Stromal cell of bone marrow (primary cell): Measurements from ENCODE around the gene RRAGC.
"Not testable (repeated sequence)": the region's sequence is repeated elsewhere in the genome, so short reads cannot be mapped to it uniquely, and the experiment has no call there.

ENCODE experiments used
- DNase-seq: peaks from one replicate; pipeline ENCODE4 v3.0.0-alpha.2; 2012; ENCODE audit warnings: low read depth

RRAGC gene

DNA sequence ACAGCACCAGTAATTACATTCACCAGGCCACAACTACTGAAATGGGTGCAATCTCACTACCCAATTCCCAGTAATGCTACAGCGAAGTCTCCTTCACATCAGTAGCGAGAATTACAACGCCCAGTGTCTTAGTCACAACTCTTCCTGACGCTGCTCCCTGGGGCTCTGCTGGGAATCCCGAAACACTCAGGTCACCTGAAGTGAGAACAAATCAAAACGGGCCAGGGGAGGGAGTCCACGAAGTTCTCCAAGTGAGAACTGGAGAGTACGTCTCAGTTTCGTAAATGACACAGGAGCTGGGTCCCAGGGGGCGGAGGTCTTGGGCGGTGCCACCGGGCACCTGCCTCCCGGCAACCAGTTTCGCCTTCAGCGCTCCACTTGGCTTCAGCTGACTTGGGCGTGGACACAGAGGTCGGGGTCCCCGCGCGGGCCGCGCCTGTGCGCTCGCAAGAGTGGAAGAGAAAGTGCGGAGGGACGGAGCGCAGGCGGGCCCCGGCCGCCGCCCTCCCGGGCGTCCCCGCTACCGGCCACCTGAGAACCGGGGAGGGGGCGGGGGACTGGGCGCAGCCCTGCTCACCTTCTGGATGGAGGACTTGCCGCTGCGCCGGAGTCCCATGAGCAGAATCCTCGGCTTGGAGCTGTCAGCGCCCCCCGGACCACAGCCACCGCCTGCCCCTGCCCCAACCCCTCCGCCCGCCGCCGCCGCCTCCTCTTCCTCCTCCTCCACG, 575 bp downstream of the RRAGC start:
- peak; percentile 55 for DNase-seq

DNA sequence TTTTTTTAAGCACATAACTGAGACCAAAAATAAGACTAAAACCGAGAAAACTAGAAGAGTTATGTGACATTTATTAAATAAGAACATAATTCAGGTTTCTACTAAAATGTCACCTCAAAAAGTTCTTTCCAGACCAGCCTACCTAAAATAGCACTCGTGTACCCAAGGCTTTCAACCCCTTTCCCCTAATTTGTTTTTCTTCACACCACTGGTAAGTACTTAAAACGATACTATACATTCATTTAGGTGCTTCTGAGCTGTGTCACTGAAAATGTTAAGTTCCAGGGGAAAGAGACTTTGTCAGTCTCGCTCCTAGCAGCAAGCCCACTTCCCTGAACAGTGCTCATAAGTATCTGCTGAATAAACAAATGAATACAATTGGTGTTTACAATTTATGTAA, 6.8 kb downstream of the RRAGC start:
- no peak for DNase-seq

DNA sequence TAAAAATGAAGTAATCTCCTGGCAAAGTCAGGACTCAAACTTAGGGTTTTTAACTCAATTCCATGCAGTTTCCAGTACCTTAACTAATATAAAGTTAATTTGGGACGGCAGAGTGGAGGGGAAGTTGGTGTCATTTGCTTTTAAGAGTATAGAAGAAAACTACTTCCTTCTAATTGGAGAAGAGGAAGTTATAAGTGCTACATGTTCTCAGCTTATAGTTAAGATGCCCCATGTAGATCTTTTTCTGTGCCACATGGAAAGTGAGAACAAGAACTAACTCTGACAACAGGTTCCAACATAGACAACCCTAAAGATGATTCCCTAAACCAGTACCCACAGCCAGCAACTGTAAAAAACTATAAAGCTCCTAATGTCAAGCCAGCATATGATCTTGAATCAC, 11.5 kb downstream of the RRAGC start:
- no peak for DNase-seq

DNA sequence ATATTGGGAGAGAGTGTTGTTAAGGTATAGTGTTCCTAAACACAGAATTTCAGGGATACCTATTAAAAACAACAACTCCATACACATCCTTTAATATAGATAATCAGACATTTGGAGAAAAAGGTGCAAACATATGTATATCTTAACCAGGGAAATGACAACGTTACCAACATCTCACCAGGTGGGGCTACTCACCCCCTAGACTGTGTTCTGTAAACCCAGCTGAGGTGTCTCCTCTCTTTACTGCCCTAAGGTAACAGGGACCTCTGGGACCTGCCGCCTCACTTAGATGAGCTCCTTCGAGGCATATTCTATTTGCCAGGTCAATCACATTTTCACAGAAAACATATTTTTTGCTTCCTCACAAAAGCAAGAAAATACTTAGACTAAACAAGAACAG, 13.4 kb downstream of the RRAGC start:
- DNase-seq, result no peak

DNA sequence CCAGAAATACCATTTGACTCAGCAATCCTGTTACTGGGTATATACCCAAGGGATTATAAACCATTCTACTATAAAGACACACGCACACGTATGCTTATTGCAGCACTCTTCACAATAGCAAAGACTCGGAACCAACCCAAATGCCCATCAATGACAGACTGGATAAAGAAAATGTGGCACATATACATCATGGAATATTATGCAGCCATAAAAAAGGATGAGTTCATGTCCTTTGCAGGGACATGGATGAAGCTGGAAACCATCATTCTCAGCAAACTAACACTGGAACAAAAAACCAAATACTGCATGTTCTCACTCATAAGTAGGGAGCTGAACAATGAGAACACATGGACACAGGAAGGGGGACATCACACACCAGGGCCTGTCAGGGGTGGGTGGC, 14.5 kb downstream of the RRAGC start:
- DNase-seq, result not testable (repeated sequence)

DNA sequence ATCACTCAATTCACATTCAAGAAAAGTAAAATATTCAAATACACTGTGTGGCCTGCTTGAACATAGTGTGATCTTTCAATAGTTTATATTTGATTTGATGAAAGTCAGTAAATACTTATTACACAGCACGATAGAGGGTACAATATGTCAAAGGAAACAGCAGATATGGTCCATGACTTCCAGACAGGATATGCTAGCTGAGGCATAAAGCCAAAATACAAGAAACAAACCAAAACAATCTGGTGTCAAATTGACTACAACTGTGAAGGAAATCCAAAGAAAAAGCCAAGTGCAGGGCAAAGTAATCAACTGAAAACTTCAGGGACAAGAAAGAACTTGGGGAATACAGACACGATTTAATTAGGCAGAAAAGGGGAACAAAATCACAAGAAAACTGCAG, 19.3 kb downstream of the RRAGC start:
- DNase-seq, result no peak

DNA sequence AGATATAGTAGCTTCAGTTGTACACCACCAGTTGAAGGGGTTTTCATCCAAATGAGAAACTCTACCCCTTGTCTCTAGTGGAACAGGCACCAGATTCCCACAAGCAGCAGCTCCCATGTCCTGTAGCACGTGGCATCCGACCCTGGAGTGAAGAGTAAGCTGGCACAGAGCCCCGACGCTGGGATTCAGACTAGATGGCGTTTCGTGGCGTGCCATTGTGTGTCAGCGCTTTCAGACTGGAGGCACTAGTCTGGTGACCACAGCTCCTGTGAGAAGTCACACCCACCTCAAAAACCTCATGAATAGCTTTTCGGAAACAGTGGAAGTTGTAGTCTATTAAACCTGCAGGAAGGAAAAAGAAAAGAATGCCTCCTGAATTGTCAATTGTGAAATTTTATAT, 20.2 kb downstream of the RRAGC start:
- DNase-seq, result no peak

DNA sequence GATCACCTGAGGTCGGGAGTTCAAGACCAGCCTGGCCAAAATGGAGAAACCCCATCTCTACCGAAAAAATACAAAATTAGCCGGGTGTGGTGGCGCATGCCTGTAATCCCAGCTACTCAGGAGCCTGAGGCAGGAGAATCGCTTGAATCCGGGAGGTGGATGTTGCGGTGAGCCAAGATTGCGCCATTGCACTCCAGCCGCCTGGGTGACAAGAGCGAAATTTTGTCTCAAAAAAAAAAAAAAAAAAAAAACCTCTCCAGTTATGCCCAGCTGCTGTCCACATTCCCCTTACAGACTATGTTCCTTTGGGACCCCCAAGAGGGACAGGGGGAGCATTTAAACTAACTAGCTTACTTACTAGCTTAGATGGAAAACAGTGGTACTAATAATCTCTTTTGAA, 23.3 kb downstream of the RRAGC start:
- DNase-seq, result not testable (repeated sequence)

DNA sequence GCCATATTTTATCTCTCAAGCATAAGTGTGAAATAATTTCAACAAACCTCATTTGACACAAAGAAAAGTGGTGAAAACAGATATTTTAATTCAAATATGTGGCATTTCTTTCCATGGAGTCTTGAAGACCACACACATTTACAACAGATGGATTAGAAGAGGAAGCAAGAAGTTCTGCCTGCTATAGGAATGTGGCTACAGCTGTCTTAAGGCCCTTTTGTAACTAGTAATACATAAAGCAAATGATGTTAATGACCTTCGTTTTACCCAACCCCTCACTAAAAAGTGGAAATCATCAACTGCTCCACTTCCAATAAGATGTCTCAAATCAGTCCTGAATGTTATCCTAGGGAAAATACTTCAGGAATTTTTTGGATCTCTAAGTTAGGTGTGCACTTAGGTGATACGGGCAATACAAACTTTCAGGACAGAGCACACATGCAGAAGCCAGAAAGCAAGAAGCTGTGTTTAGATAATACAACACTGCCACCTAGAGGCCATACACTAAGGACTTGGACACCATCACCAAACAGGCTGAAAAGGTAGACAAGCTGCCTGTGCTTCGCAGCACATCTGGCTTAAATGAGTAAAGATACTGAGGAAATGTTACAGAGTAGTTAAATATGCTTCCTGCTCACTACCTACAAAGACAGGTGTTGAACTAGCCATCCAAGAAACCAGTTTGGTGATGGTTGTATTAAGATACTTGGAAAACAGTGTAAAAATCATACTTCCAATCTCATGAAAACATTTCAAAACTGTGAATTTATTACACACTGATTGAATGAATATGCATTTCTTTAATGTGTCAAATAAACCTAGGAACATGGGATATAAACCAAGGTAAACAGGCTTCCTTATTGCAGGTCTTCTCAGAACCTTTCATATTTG, 24.4 kb downstream of the RRAGC start:
- DNase-seq, result peak; percentile 63

DNA sequence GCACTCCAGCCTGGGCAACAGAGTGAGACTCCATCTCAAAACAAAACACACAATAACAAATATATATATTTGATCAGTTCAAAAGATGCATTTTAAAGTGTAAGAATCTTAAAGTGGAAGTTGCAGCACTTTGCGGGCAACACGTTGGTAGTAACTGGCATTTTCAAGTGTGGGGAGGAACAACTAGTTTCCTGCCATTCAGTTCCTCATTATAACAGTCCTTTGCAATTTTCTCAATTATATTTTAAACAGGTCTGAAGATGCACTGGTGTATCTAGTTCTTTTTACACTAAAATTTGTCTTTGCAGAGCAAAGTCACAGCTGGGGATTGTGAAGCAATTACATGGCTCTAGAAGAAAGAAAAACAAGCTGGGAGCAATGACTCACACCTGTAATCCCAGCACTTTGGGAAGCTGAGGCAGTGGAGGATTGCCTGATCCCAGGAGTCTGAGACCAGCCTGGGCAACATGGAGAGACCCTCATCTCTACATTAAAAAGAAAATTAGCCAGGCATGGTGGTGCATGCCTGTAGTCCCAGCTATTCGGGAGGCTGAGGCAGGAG, 25.3 kb downstream of the RRAGC start:
- no peak for DNase-seq

DNA sequence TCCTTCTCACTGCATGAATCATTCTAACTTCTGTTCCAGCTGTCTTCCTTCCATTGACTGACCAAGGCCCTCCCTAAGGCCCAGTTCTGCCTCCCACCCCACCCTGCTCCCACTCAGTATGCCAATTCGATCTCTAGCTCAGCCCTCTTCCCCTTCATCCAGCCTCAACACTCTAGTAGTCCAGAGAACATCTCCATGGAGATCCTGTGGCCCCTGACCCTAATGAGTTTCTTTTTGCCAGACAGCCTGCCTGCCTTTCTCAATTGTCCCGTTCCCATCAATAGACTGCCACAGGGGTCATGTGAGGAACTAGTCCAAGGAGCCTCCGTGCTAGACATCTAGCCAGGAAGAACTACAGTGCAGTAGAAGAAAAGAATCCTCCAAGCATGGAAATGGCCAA, 26.4 kb downstream of the RRAGC start:
- no peak for DNase-seq

DNA sequence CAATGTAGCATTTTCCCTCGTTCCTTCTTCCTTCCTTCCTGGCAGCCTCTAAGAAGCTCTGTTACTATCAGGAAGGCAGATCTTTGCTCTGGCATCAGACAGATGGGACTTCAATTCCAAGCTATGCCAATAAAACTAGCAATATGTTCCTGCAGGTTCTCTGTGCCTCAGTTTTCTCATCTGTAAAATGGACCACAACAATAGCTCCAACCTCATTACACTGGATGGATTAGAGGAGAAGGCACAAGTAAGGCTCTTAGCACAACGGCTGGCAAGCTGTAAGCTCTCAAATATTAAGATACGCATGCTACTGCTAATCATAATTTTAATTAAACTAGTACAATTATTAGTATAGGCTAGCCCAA, 27.2 kb downstream of the RRAGC start:
- DNase-seq, result no peak

DNA sequence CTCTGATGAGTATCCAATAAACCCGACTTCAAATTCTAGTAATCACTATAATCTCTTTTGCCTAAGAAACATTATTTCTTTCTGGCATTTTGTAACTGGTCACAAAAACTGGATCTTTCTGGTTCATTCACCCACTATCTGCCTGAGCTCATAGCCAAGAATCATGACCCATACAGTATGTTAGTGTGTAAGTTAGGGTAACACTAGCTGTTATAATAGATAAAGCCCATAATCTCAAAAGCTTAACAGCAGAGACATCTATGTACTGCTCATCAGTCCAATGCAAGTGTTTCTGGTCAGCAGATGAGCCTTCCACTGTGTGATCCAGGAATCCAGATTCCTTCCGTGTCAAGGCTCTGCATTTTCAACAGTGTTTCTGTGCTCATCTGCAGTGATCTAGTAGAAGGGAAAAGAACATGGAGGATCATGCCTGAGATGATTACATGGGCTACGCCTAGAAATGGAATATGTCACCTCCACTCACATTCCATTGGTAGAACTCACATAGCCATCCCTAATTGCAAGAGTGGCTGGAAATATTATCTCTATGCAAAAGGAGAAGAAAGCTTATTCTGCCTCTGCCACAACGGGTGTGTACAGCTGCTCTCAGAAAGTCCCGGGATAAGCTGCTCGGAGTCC, 27.7 kb downstream of the RRAGC start:
- DNase-seq, result no peak

DNA sequence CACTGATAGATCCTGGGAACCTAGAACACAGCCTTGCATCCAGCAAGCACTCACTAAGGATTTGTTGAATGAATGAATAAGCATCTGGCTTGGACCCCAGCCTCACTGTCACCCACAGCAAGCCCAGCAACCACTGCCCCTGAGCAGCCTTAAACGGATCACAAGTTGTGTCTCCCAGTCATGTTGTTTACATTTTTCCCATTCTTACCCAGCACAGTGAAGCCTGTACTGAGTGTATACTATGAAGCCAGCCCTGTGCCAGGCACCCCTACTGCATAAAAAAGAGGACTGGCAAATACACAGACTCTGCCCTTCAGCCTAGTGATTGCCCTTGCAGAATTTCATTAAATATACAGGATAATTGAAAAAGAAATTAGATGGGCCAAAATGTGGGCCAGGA, 30.2 kb downstream of the RRAGC start:
- DNase-seq, result no peak

DNA sequence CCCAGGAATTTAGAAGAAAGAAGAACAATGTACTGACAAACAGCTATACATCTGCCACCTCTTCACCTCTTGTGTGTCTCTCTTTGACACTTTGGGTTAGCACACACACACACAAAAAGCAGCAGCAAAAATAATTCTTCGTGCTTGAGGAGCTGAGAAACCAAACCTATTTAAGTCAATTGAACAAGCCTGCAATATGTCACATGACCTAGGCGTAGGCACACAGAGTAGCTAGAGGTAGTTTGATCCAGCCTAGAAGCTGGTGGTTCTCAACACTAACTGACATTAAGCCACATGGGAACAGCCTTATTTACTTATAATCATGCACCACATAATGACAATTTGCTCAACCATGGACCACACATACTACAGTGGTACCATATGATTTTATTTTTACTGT, 32.3 kb downstream of the RRAGC start:
- DNase-seq, result no peak

DNA sequence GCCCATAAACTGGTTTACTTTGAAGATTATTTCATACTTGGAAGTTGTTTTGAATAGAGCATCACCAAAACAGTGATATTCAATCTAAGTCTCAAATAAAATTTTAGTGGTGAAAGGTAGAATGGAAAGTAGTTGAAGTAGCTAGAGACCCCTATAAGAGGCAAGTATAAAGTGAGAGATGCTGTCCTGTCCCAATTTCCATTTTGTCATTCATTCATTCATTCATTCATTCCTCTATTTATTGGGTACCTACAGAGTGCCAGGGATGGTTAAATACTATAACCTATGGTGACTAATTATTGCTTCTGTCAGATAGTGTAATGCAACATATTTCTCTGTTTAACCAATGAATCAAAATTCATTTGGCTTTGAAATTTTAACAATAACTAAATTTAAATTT, 32.7 kb downstream of the RRAGC start:
- DNase-seq, result no peak

DNA sequence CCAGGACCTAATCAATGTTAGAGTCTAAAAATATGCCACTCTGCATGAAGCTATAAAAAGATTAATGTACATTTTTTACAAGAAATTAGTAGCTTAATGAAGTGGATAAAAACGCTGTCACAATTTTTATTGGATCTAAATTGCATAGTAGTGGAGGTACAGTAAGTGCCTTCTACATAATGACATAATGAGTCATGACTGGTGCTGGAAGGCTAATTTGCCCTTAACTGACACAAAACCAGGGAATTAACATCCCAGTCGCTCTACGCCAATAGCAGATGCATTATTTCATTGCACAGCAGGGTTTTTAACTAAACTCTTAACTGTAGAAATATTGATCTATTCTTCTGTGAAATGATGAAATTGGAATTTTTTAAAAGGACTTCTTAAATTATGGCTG, 33.3 kb downstream of the RRAGC start:
- DNase-seq, result no peak

DNA sequence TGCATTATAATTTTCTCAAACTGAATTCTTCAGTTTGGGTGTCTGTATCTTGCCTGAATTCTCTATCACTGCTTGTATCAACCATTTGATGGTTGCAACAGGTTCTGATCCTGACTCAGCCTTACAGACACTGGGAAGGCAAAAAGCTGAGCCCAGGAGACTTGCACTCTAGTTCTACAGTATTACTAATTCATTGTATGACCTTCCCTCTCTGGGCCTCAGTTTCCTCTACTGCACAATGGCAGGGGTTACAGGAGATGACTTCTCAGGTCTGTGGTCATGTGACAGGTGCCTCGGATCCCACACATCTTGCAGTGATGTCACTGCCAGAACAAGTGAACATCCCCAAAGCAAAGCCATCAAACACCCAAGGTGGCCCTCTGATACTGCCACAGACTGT, 38.7 kb downstream of the RRAGC start:
- no peak for DNase-seq

DNA sequence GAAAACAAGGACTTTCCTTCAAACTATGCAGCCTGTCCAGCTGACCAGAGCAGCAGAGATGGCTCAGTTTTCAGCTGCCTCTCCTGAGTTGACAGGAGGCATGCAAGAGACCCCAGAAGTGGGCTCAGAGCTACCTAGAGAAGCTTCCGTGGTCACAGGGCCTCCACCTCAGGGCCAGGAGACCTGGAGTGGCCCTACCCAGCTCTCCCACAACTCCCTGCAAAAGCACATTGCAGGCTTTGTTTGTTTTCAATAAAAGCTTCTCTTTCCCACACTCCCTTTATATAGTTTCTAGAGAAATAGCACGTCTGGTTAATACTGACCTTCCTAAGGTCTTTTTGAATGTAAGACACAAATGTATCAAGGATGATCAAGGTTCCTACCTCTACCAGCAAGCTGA, 40.1 kb downstream of the RRAGC start:
- DNase-seq, result no peak

DNA sequence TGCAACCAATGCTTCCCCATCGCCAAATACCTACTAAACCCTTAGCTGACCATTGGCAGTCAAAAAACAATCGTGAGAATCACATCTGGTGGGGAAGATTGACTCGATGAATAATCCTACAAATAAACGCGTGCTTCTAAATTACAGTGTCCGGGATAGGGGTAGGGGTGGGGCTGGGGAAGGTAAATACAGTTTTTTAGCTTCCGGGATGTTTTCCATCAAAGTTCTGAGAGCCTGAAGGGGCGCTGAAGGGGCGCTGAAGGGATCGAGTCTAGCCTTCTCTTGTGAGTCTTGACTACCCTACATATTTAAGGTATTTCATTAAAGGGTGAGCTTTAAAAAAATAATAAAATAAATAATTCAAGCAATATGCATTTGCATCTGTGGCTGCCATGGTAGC, 40.5 kb downstream of the RRAGC start:
- no peak for DNase-seq

DNA sequence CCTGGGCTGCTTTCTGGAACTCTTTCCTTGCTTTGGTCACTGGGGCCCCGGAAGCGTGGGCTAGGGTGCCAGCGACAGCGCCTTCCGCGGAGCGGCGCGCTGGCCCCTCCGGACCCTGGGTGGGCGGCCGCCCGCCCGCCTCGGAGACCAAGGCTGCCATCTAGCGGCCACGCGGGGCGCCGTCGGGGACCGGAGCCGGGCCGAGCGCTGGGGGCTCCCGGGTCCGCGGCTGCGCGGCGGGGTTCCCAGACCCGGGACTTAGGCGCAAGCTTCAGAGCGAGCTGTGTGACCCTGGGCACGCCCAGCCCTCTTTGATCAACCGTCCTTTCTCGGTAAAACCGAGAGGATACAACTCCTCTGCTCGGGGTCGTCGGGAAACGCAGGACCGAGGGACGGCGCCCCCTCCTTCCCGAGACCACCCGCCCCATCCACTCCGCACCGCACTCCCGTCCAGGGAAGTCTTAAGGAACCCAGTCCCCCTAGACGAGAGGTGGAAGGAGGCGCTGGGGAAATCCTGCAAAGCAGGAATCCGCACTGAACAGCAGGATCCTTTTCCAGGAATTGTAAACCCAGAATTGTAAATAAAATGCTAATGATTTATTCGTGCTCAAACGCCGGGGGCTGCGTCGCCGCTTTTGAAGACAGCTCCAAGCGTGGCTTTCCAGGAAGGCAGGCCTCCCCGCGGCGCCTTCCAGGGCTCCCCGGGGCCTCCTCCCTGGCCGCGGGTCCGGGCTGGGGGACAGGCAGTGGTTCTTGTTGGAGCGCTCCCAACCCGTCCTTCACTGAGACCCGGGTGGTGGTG, 41.2 kb downstream of the RRAGC start:
- DNase-seq, result no peak
